Stomach smooth muscle (tissue), 2 donors: Measurements from ENCODE around the gene PSMD7.

ENCODE experiments used
- H3K27ac ChIP-seq: one replicate; pipeline ENCODE4 v1.7.0; 2013; ENCODE audit warnings: mild to moderate bottlenecking, low read length, inconsistent platforms
- H3K27me3 ChIP-seq, 2 donors: one replicate each; pipeline ENCODE4 v1.7.0; 2013; ENCODE audit warnings: low read length in 2 of 2; ENCODE audit not compliant: insufficient read depth in 2 of 2, control insufficient read depth in 1 of 2
- H3K36me3 ChIP-seq, 2 donors: one replicate each; pipeline ENCODE4 v1.7.0; 2013; ENCODE audit warnings: low read length in 2 of 2; ENCODE audit not compliant: control insufficient read depth in 2 of 2, insufficient read depth in 2 of 2
- H3K4me1 ChIP-seq: one replicate; pipeline ENCODE4 v1.7.0; 2013; ENCODE audit warnings: low read length; ENCODE audit not compliant: control insufficient read depth, insufficient read depth
- H3K4me3 ChIP-seq, 2 donors: one replicate each; pipeline ENCODE4 v1.7.0; 2013; ENCODE audit warnings: low read length in 2 of 2
- H3K9ac ChIP-seq, 2 donors: one replicate each; pipeline ENCODE4 v1.7.0; 2013; ENCODE audit warnings: low read length in 2 of 2, mild to moderate bottlenecking in 1 of 2
- H3K9me3 ChIP-seq, 2 donors: one replicate each; pipeline ENCODE4 v1.7.0; 2013; ENCODE audit warnings: low read length in 2 of 2; ENCODE audit not compliant: control insufficient read depth in 2 of 2
- donor health status: healthy.
- donor health status: Pancreatic carcinoma.

PSMD7 gene

DNA sequence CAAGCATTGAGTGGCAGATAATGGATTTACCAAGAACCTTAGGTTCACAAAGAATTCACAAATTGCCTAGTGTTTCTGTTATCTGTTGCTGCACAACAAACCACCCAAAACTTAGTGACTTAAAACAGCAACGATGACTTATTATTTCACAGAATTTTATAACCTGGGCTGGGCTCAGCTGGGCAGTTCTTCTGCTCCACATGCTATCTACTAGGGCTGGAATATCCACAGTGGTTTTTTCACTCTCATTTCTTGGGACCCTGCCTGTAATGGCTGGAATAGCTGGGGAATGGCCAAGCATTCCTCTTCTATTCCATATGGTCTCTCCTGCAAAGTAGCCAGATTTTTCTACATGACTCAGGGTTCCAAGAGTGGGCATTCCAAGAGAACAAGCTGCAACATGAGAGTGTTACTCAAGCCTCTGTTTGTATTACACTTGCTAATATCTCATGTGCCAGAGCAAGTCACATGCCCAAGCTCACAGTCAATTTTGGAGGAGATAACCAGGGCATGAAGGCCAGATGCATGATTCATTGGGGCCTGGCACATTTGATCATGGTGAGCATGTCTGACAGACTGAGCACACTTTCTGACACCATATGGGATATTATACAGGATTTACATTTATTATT is 4.9 kb upstream of the PSMD7 start:
- peaks cover 0 to 6% of the 10 kb centered on the region in 2 donors for H3K9me3 ChIP-seq
- no peak overlapping the region for H3K9ac ChIP-seq
- no peaks in the 10 kb centered on the region for H3K27me3 ChIP-seq
- no peaks in the 10 kb centered on the region for H3K36me3 ChIP-seq
- H3K27ac ChIP-seq = no peak overlapping the region
- H3K4me3 ChIP-seq = no peak overlapping the region
- no peaks in the 10 kb centered on the region for H3K4me1 ChIP-seq

DNA sequence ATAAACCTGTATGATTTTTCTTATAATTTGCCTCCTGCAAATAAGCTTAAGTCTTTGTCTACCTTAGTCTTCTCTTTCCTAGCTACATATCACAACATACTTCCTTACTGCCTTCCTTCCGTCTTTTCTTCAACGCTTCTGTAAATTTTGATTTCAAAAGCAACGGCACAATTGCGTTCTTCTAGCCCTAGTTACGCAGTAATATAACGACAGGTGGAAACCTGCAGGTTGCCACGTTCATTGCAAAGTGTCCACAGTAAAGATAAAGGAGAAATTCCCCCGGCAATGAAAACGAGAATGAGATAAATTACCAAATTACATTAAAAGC is 546 bp upstream of the PSMD7 start:
- Histone ChIP-seq H3K9ac (peak overlapping the region; percentile 98), H3K4me1 (peaks cover 18% of the 10 kb centered on the region)

DNA sequence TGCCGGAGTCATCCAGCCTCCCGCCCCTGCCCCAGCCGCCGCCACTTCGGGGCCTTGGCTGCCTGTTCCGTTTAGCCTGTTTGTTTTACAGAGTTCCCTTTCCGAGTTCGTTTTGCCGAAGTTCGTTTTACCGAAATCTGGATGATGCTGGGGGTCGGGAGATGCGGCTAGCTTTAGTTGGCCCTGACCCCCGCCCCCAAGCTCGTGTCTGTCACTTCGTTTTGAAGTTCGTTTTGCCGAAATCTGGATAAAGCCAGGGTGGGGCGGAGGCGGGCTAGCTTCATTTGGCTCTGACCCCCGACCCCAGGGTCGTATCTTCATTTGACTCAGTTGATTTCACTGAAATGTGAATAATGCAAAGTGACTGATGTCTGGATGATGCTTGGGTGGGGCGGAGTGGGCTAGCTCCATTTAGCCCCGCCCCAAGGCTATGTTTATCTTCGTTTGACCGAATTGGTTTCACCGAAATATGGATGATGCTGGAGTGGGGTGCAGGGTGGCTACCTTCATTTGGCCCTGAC is 591 bp downstream of the PSMD7 start:
- Histone ChIP-seq H3K9me3 (no peaks in the 10 kb centered on the region), H3K27me3 (no peaks in the 10 kb centered on the region), H3K4me3 (peak overlapping the region; percentile 96 to 100), H3K27ac (peak overlapping the region; percentile 92), H3K4me1 (peaks cover 18% of the 10 kb centered on the region), H3K9ac (peak overlapping the region; percentile 98), H3K36me3 (peaks cover 17 to 21% of the 10 kb centered on the region in 2 donors)

More for the DNA sequence above, 546 bp upstream of the PSMD7 start:
- H3K27me3 ChIP-seq = no peaks in the 10 kb centered on the region
- peaks cover 0 to 6% of the 10 kb centered on the region in 2 donors for H3K9me3 ChIP-seq
- H3K36me3 ChIP-seq = peaks cover 6 to 10% of the 10 kb centered on the region in 2 donors
- peak overlapping the region; percentile 92 for H3K27ac ChIP-seq
- H3K4me3 ChIP-seq = peak overlapping the region; percentile 96 to 100

DNA sequence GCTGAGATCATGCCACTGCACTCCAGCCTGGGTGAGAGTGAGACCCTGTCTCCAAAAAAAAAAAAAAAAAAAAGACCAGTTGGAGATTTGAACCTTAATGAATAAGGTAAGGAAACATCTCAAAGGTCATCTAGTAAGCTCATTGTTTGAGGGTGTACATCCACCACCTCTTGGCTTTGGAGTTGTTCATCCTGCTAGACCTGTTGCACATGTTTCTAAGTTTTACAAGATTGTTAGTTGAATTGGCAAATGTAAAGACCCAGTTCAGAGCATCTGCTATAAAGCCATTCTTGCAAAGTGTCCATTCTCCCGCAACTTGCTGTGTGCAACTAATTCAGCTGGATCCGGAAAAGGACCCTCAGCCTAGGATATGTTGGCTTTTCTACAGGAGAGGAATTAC is 1.5 kb downstream of the PSMD7 start:
- no peak overlapping the region for H3K27ac ChIP-seq
- H3K4me1 ChIP-seq = peaks cover 18% of the 10 kb centered on the region
- no peaks in the 10 kb centered on the region for H3K9me3 ChIP-seq
- H3K9ac ChIP-seq = peak overlapping the region in 1 of 2 donors; percentile 13
- H3K4me3 ChIP-seq = peak overlapping the region; percentile 96 to 100
- peaks cover 26 to 30% of the 10 kb centered on the region in 2 donors for H3K36me3 ChIP-seq
- no peaks in the 10 kb centered on the region for H3K27me3 ChIP-seq

DNA sequence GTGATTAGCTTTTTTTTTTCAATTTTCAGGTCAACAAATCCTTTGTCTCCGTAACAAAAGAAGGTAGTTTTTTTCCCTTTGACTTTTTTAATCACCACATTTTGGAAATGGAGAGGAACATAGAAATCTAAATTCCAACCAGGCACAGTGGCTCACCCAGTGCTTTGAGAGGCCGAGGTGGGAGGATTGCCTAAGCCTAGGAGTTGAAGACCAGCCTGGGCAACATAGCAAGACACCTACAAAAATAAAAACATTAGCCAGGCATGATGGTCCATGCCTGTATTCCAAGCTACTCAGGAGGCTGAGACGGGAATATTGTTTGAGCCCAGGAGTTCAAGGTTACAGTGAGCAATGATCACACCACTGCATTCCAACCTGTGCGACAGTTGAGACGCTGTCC is 5.7 kb downstream of the PSMD7 start:
- H3K36me3 ChIP-seq = peaks cover 52 to 56% of the 10 kb centered on the region in 2 donors
- H3K4me1 ChIP-seq = peaks cover 18% of the 10 kb centered on the region
- H3K27me3 ChIP-seq = no peaks in the 10 kb centered on the region
- no peak overlapping the region for H3K27ac ChIP-seq
- H3K4me3 ChIP-seq = no peak overlapping the region
- no peaks in the 10 kb centered on the region for H3K9me3 ChIP-seq
- H3K9ac ChIP-seq = no peak overlapping the region

DNA sequence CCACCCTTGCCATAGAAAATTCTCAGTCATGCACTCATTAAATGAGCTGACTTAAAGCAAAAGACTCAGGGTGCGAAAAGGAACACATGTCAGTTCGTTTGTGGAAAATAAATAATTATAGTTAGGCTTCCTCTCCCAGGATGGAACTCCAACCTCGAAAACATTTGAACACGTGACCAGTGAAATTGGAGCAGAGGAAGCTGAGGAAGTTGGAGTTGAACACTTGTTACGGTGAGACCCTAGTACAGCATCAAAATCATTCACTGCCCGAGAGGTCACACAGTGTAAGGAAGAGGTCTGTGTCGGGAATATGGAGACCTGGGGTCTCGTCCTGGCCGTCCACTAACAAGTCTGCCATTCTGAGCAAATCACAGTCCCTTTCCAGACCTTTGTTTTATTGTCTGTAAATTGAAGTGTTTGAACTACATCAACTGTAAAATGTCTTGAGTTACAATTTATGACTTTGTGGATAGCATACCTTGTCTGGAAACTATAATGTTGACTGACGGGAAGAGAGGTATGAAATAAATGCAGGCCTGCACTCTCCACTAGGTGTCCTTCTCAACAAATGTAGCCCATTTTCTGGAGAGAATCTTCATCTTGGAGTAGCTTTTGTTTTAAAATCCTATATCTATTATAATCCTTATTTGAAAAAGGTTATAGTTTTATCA is 7.7 kb downstream of the PSMD7 start:
- Histone ChIP-seq H3K27me3 (no peaks in the 10 kb centered on the region), H3K4me1 (peaks cover 1% of the 10 kb centered on the region), H3K9me3 (no peaks in the 10 kb centered on the region), H3K36me3 (peaks cover 48 to 60% of the 10 kb centered on the region in 2 donors), H3K4me3 (no peak overlapping the region), H3K9ac (no peak overlapping the region), H3K27ac (no peak overlapping the region)

DNA sequence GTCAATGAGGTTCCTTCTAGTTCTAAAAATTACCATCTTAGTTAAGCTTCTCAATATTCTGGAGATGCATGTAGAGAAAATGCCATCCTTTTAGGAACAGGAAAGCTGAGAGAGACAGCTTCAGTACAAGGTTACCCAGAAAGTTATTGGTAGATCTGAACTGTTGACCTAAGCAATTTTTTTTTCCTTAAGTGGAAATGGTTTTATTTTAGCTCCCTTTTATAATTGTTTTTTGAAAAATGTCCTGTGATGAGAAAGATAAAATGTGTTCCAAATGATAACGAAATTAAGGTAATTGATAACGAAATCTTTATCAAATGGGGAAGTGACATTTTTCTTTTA is 8.2 kb downstream of the PSMD7 start:
- no peaks in the 10 kb centered on the region for H3K27me3 ChIP-seq
- H3K36me3 ChIP-seq = peaks cover 47 to 60% of the 10 kb centered on the region in 2 donors
- no peak overlapping the region for H3K9ac ChIP-seq
- H3K27ac ChIP-seq = no peak overlapping the region
- no peaks in the 10 kb centered on the region for H3K9me3 ChIP-seq
- no peaks in the 10 kb centered on the region for H3K4me1 ChIP-seq
- H3K4me3 ChIP-seq = no peak overlapping the region

DNA sequence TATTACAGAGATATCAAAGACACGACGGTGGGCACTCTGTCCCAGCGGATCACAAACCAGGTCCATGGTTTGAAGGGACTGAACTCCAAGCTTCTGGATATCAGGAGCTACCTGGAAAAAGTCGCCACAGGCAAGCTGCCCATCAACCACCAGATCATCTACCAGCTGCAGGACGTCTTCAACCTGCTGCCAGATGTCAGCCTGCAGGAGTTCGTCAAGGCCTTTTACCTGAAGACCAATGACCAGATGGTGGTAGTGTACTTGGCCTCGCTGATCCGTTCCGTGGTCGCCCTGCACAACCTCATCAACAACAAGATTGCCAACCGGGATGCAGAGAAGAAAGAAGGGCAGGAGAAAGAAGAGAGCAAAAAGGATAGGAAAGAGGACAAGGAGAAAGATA is 8.7 kb downstream of the PSMD7 start:
- peaks cover 46 to 56% of the 10 kb centered on the region in 2 donors for H3K36me3 ChIP-seq
- no peaks in the 10 kb centered on the region for H3K27me3 ChIP-seq
- no peak overlapping the region for H3K9ac ChIP-seq
- no peak overlapping the region for H3K27ac ChIP-seq
- no peak overlapping the region for H3K4me3 ChIP-seq
- no peaks in the 10 kb centered on the region for H3K9me3 ChIP-seq
- no peaks in the 10 kb centered on the region for H3K4me1 ChIP-seq

DNA sequence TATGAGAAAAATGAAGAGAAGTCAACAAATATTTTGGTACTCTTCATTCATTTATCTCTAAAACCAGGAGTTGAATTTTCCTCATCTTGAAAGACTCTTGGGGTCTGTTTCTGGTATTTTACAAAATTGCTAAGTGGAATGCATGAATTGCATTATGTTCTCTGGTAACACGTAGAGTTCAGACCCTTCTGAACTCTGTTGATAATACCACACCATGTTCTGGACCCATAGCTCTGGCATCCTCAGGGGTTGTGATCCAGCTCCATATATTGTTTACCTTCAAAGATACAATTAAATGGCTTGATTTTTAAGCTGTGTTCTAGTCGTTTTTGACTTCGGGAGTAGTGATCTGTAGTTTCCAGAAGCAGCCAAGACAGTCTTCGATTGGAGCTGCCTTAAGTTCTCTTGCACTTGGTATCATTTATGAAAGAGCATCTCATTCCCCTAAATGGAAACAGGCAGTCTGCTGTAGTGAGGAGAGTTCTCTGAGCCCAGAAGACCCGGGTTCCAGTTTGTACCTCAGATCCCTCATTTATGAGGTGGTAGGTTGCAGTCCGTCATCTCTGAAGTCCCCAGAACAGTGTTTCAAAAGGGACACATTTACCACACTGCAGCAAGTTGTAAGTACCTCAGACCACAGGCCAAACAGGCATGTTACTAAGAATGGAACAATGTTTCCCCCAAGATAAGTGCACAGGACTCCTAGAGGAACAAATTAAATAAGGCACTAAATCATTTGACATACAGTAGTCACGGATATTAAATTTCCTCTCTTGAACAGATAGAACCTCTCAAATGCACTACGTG is 9.6 kb downstream of the PSMD7 start:
- H3K9me3 ChIP-seq = no peaks in the 10 kb centered on the region
- no peak overlapping the region for H3K27ac ChIP-seq
- H3K4me3 ChIP-seq = no peak overlapping the region
- H3K4me1 ChIP-seq = no peaks in the 10 kb centered on the region
- H3K36me3 ChIP-seq = peaks cover 41 to 53% of the 10 kb centered on the region in 2 donors
- H3K9ac ChIP-seq = no peak overlapping the region
- no peaks in the 10 kb centered on the region for H3K27me3 ChIP-seq

DNA sequence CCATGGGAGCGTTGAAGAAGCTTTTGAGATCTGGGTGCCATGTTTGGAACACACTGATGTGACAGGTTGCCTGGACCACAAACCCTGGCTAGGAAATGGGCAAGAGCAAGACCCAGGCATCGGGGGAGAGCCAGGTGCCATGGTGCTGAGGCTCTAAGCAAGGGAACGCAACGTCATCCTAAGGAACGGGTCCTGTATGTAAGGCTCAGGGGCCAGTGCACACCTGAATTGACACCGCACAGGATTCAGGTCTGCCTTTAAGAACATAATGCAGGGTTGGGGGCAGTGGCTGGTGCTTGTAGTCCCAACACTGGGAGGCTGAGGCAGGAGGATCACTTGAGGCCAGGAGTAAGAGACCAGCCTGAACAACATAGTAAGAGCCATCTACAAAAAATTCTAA is 10.8 kb downstream of the PSMD7 start:
- Histone ChIP-seq H3K4me1 (no peaks in the 10 kb centered on the region), H3K36me3 (peaks cover 29 to 41% of the 10 kb centered on the region in 2 donors), H3K9ac (no peak overlapping the region)

More for the DNA sequence above, 10.8 kb downstream of the PSMD7 start:
- Histone ChIP-seq H3K4me3 (no peak overlapping the region), H3K27me3 (no peaks in the 10 kb centered on the region), H3K9me3 (no peaks in the 10 kb centered on the region), H3K27ac (no peak overlapping the region)
